Sigmoid colon (tissue), 4 donors: ENCODE data around the gene STX1B.

ENCODE experiments used
- CTCF ChIP-seq, 4 experiments: fragments of 450-650 bp in 3 of 4; fragments of 200-600 bp in 1 of 4; IDR thresholded peaks; one replicate each; pipeline ENCODE4 v1.5.1; 2016 to 2019; ENCODE audit warnings: antibody characterized with exemption in 4 of 4, mild to moderate bottlenecking in 3 of 4, moderate library complexity in 2 of 4
- EP300 ChIP-seq, 4 donors: sonication (generic); formaldehyde crosslinking; IDR thresholded peaks; one replicate each; pipeline ENCODE4 v1.6.1; 2017; ENCODE audit warnings: antibody characterized with exemption in 4 of 4
- POLR2A ChIP-seq, 2 donors: fragments of 450-650 bp; IDR thresholded peaks; one replicate each; pipeline ENCODE4 v1.6.1; 2016; ENCODE audit warnings: antibody characterized with exemption in 2 of 2, mild to moderate bottlenecking in 2 of 2, moderate library complexity in 2 of 2
- POLR2AphosphoS5 ChIP-seq, 4 donors: sonication (generic); formaldehyde crosslinking; IDR thresholded peaks; one replicate each; pipeline ENCODE4 v1.6.1; 2017; ENCODE audit warnings: antibody characterized with exemption in 4 of 4

GRCh38 chr16:31005350-31006085, 4.9 kb downstream of the STX1B start:
- TF ChIP-seq POLR2A (IDR thresholded peaks at IDR 0.05): no peak
- TF ChIP-seq CTCF (IDR thresholded peaks at IDR 0.05): no peak
- TF ChIP-seq EP300 (IDR thresholded peaks at IDR 0.05): no peak
- TF ChIP-seq POLR2AphosphoS5 (IDR thresholded peaks at IDR 0.05): no peak
